Measurements from ENCODE around the gene KLRC4. TPM values are rescaled to one million over a fixed set of nuclear protein-coding genes. Genes with fewer than 3 reads are reported as not detected.

Gene KLRC4
- total RNA-seq, 1 experiment from 2014 or later, result 2.1 TPM

DNA sequence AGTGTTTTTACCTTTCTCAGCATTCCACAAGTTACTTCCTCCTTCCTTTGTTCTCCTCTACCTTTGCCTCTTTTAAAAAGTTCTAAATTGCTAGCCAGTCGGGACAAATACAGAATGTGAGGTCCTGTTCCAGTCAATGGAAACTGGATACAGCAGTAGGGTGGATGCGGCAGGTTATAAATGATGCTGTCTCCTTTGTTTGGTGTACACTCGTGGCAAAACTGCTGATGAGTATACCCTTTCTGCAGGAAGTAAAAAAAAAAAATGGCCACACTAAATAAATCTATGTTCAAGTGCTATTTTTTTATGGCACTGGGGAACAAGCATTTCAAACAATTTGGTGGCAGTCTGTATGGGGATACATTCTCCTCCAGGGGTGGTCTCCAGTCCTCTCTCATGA is 47.2 kb downstream of the KLRC4 start:
- CTCF ChIA-PET, result interaction anchor here (0.7 kb wide), 1 partner anchor 106 kb away, joined by 3 read pairs; no protein-coding TSS in a partner anchor
- intact Hi-C loops (cut with micrococcal nuclease), result no loop called here

DNA sequence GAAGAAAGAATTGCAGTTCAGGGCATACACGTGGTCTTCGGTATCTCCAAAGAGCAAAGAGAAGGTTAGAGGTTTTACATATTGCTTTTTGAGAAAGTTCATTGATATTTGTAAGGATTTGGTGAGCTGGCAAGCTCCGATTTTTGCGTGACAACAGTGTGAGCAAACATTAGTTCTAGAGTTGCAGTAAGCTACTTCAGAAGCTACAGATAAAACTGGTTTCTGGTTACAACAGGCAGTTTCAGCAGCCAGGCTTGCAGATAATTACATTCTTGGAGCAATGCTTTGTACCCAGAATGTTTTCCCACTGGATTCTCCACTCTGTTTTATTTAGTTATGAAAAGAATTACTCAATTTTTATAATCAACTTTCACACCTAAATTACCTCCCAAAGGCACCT is 47.9 kb downstream of the KLRC4 start:
- CTCF ChIA-PET, result interaction anchor here (1.2 kb wide), 1 partner anchor 389 kb away, joined by 3 read pairs; no protein-coding TSS in a partner anchor
- Histone ChIP-seq H3K9me2 (ENCODE audit: insufficient read depth) (no peaks in the 10 kb centered on the region), H4K20me1 (ENCODE audit: insufficient read depth) (no peaks in the 10 kb centered on the region), H3K9ac (ENCODE audit: low read length) (peak overlapping the region; percentile 29), H3K4me2 (ENCODE audit: low read length) (peak overlapping the region; percentile 90), H3K4me3 (replicated peaks in 1 of 2; ENCODE audit: low read depth in 1 of 2, low read length in 2 of 2) (no peak overlapping the region), H3K27ac (ENCODE audit: low read depth, low read length) (peak overlapping the region; percentile 89), H2AFZ (ENCODE audit: low read depth, low read length, poor library complexity, severe bottlenecking) (peak overlapping the region; percentile 83), H3K27me3 (ENCODE audit: insufficient read depth, low read length) (no peaks in the 10 kb centered on the region), H3K4me1 (ENCODE audit: control insufficient read depth in 1 of 2, insufficient read depth in 2 of 2, low read length in 2 of 2) (peaks cover 31 to 50% of the 10 kb centered on the region in 2 experiments; a peak in 3 of 4 replicates), H3K79me2 (ENCODE audit: insufficient read depth, low read length) (no peaks in the 10 kb centered on the region), H3K9me3 (ENCODE audit: control insufficient read depth in 1 of 2, insufficient read depth in 1 of 2, low read depth in 1 of 2, low read length in 2 of 2) (no peaks in the 10 kb centered on the region), H3K36me3 (ENCODE audit: control insufficient read depth in 1 of 2, insufficient read depth in 2 of 2, low read length in 2 of 2) (no peaks in the 10 kb centered on the region)
- DNase-seq (ENCODE audit: low read depth, low spot score) (no peak), ATAC-seq (no peak)
- no TSS peak for BruUV-seq (replicated peaks)
- intact Hi-C loops (cut with micrococcal nuclease), result no loop called here
- RAD21 ChIA-PET (ENCODE audit: low non-redundant PET in 1 of 2, low total read pairs in 2 of 2, uncharacterized antibody in 2 of 2, unreplicated experiment in 2 of 2), result no interaction called here
- POLR2A ChIA-PET, result no interaction called here
- TF ChIP-seq FOSL1 (IDR thresholded peaks at IDR 0.05; ENCODE audit: low read depth) (no peak), YY1 (IDR thresholded peaks at IDR 0.05; ENCODE audit: extremely low read depth, insufficient replicate concordance, low read depth, low read length) (no peak), POLR2A (IDR thresholded peaks at IDR 0.05; ENCODE audit: borderline replicate concordance, extremely low read depth, insufficient read depth, insufficient read length) (no peak), EGR1 (IDR thresholded peaks at IDR 0.05; ENCODE audit: low read depth) (no peak), SP1 (IDR thresholded peaks at IDR 0.05; ENCODE audit: low read depth) (no peak), ZFX (IDR thresholded peaks at IDR 0.05) (no peak), ELF1 (IDR thresholded peaks at IDR 0.05; ENCODE audit: borderline replicate concordance, low read depth) (no peak), TCF7L2 (IDR thresholded peaks at IDR 0.05; ENCODE audit: borderline replicate concordance, extremely low read depth, insufficient read depth, insufficient read length) (no peak), JUND (IDR thresholded peaks at IDR 0.05) (no peak), SIN3A (IDR thresholded peaks at IDR 0.05; ENCODE audit: low read depth) (no peak)
- TF ChIP-seq, protein P1, sequence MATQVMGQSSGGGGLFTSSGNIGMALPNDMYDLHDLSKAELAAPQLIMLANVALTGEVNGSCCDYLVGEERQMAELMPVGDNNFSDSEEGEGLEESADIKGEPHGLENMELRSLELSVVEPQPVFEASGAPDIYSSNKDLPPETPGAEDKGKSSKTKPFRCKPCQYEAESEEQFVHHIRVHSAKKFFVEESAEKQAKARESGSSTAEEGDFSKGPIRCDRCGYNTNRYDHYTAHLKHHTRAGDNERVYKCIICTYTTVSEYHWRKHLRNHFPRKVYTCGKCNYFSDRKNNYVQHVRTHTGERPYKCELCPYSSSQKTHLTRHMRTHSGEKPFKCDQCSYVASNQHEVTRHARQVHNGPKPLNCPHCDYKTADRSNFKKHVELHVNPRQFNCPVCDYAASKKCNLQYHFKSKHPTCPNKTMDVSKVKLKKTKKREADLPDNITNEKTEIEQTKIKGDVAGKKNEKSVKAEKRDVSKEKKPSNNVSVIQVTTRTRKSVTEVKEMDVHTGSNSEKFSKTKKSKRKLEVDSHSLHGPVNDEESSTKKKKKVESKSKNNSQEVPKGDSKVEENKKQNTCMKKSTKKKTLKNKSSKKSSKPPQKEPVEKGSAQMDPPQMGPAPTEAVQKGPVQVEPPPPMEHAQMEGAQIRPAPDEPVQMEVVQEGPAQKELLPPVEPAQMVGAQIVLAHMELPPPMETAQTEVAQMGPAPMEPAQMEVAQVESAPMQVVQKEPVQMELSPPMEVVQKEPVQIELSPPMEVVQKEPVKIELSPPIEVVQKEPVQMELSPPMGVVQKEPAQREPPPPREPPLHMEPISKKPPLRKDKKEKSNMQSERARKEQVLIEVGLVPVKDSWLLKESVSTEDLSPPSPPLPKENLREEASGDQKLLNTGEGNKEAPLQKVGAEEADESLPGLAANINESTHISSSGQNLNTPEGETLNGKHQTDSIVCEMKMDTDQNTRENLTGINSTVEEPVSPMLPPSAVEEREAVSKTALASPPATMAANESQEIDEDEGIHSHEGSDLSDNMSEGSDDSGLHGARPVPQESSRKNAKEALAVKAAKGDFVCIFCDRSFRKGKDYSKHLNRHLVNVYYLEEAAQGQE (IDR thresholded peaks at IDR 0.05; ENCODE audit: low read depth), result no peak
- TF ChIP-seq, protein P2, sequence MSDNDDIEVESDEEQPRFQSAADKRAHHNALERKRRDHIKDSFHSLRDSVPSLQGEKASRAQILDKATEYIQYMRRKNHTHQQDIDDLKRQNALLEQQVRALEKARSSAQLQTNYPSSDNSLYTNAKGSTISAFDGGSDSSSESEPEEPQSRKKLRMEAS (IDR thresholded peaks at IDR 0.05), result no peak

More for the DNA sequence above, 47.2 kb downstream of the KLRC4 start:
- ATAC-seq (no peak), DNase-seq (ENCODE audit: low read depth, low spot score) (no peak)
- BruUV-seq (replicated peaks), result no TSS peak
- Histone ChIP-seq H4K20me1 (ENCODE audit: insufficient read depth) (no peaks in the 10 kb centered on the region), H3K9me3 (ENCODE audit: control insufficient read depth in 1 of 2, insufficient read depth in 1 of 2, low read depth in 1 of 2, low read length in 2 of 2) (no peaks in the 10 kb centered on the region), H3K27me3 (ENCODE audit: insufficient read depth, low read length) (no peaks in the 10 kb centered on the region), H3K4me2 (ENCODE audit: low read length) (peak overlapping the region; percentile 90), H3K9ac (ENCODE audit: low read length) (peak overlapping the region; percentile 65; the same call in 1 of the 2 replicates), H3K4me3 (replicated peaks in 1 of 2; ENCODE audit: low read depth in 1 of 2, low read length in 2 of 2) (no peak overlapping the region), H3K36me3 (ENCODE audit: control insufficient read depth in 1 of 2, insufficient read depth in 2 of 2, low read length in 2 of 2) (no peaks in the 10 kb centered on the region), H3K4me1 (ENCODE audit: control insufficient read depth in 1 of 2, insufficient read depth in 2 of 2, low read length in 2 of 2) (peaks cover 37 to 52% of the 10 kb centered on the region in 2 experiments; a peak in 3 of 4 replicates), H3K9me2 (ENCODE audit: insufficient read depth) (no peaks in the 10 kb centered on the region), H2AFZ (ENCODE audit: low read depth, low read length, poor library complexity, severe bottlenecking) (no peak overlapping the region), H3K79me2 (ENCODE audit: insufficient read depth, low read length) (no peaks in the 10 kb centered on the region), H3K27ac (ENCODE audit: low read depth, low read length) (peak overlapping the region; percentile 89)
- ChIA-PET POLR2A (no interaction called here), RAD21 (ENCODE audit: low non-redundant PET in 1 of 2, low total read pairs in 2 of 2, uncharacterized antibody in 2 of 2, unreplicated experiment in 2 of 2) (interaction anchor here in 1 of 2 experiments (0.7 kb wide), 1 partner anchor 1678 kb away, joined by 3 read pairs; no protein-coding TSS in a partner anchor)
- TF ChIP-seq, protein P3, sequence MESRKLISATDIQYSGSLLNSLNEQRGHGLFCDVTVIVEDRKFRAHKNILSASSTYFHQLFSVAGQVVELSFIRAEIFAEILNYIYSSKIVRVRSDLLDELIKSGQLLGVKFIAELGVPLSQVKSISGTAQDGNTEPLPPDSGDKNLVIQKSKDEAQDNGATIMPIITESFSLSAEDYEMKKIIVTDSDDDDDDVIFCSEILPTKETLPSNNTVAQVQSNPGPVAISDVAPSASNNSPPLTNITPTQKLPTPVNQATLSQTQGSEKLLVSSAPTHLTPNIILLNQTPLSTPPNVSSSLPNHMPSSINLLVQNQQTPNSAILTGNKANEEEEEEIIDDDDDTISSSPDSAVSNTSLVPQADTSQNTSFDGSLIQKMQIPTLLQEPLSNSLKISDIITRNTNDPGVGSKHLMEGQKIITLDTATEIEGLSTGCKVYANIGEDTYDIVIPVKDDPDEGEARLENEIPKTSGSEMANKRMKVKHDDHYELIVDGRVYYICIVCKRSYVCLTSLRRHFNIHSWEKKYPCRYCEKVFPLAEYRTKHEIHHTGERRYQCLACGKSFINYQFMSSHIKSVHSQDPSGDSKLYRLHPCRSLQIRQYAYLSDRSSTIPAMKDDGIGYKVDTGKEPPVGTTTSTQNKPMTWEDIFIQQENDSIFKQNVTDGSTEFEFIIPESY (IDR thresholded peaks at IDR 0.05; ENCODE audit: extremely low read depth, insufficient replicate concordance, low read length), result no peak
- TF ChIP-seq EZH2 (IDR thresholded peaks at IDR 0.05), result no peak
- TF ChIP-seq JUND (IDR thresholded peaks at IDR 0.05), result no peak
- TF ChIP-seq, protein P4, sequence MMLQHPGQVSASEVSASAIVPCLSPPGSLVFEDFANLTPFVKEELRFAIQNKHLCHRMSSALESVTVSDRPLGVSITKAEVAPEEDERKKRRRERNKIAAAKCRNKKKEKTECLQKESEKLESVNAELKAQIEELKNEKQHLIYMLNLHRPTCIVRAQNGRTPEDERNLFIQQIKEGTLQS (IDR thresholded peaks at IDR 0.05), result no peak

Measured in HCT116 (cell line).